Panc1 (cell line): ENCODE data around the gene BPIFA1. TPM values are rescaled to one million over a fixed set of nuclear protein-coding genes. Genes with fewer than 3 reads are reported as not detected.

Source experiments
- ATAC-seq: fragments of 200-7000 bp; cut with Tn5 transposase; 2 replicates; pipeline ENCODE4 v1.9.1; 2020; ENCODE audit warnings: mild to moderate bottlenecking, moderate library complexity
- Bru-seq: library from RNA; stranded (reverse); fragments of 400-500 nt; gene quantifications from one replicate; lab custom pipeline; 2021; lab: Mats Ljungman, UMichigan
- BruChase-seq, 2 experiments: library from RNA; stranded (reverse); fragments of 400-500 nt; gene quantifications; one replicate each; lab custom pipeline; 2021; lab: Mats Ljungman, UMichigan
- BruUV-seq: library from RNA; stranded (reverse); fragments of 400-500 nt; replicated peaks from 2 replicates; lab custom pipeline; 2021; lab: Mats Ljungman, UMichigan
- CTCF ChIA-PET: fragments of 300-600 bp; sonication (Branson Sonifier 250); formaldehyde crosslinking; loops from one replicate; lab custom pipeline; 2022; ENCODE audit warnings: antibody characterized with exemption; lab: Charles Lee
- POLR2A ChIA-PET: fragments of 300-600 bp; sonication (Branson Sonifier 250); formaldehyde crosslinking; loops from one replicate; lab custom pipeline; 2022; ENCODE audit warnings: antibody characterized with exemption; lab: Charles Lee
- DNase-seq: peaks from one replicate; pipeline ENCODE4 v3.0.0-alpha.2; 2010; ENCODE audit warnings: low read depth, low spot score
- H3K27ac ChIP-seq: 2 replicates; pipeline ENCODE4 v1.5.1; 2011; ENCODE audit warnings: mild to moderate bottlenecking, low read length, inconsistent platforms
- H3K27me3 ChIP-seq: fragments of 200-500 bp; sonication (Bioruptor generic); 2 replicates; pipeline ENCODE4 v1.6.0; 2014; ENCODE audit warnings: low read length, inconsistent platforms; ENCODE audit not compliant: control insufficient read depth, insufficient read depth
- H3K36me3 ChIP-seq: fragments of 200-500 bp; sonication (Bioruptor generic); 2 replicates; pipeline ENCODE4 v1.5.1; 2014; ENCODE audit warnings: inconsistent platforms, mild to moderate bottlenecking, low read length, moderate library complexity; ENCODE audit not compliant: control insufficient read depth, insufficient read depth
- H3K4me1 ChIP-seq: 2 replicates; pipeline ENCODE4 v1.5.1; 2011; ENCODE audit warnings: inconsistent platforms, mild to moderate bottlenecking, low read length, moderate library complexity; ENCODE audit not compliant: control insufficient read depth, insufficient read depth
- H3K4me3 ChIP-seq, 2 experiments: 2 replicates each; pipeline ENCODE4 v1.5.1; 2011 to 2012; ENCODE audit warnings: low read depth in 2 of 2, low read length in 2 of 2, mild to moderate bottlenecking in 2 of 2, inconsistent platforms in 1 of 2, moderate library complexity in 1 of 2
- H3K9me3 ChIP-seq: fragments of 200-500 bp; sonication (Bioruptor generic); 2 replicates; pipeline ENCODE4 v1.5.1; 2014; ENCODE audit warnings: low read depth, mild to moderate bottlenecking, inconsistent platforms, low read length, moderate library complexity; ENCODE audit not compliant: control insufficient read depth, insufficient read depth
- POLR2AphosphoS5 ChIP-seq: IDR thresholded peaks from 2 replicates; pipeline ENCODE4 v1.6.1; 2012; ENCODE audit warnings: mild to moderate bottlenecking, low read depth, low read length, moderate library complexity
- SIN3A ChIP-seq: IDR thresholded peaks from 2 replicates; pipeline ENCODE4 v1.6.1; 2012; ENCODE audit warnings: low read depth, mild to moderate bottlenecking, low read length, moderate library complexity, borderline replicate concordance; ENCODE audit not compliant: insufficient read depth
- TCF7L2 ChIP-seq: IDR thresholded peaks from 2 replicates; pipeline ENCODE4 v1.6.1; 2011; ENCODE audit warnings: mild to moderate bottlenecking, low read depth, low read length, inconsistent platforms
- in situ Hi-C: cut with HindIII; loops from 2 replicates; pipeline ENCODE4 v1.10.0; 2016; ENCODE audit warnings: low sequenced_read_pairs, low pct_unique_long_range_greater_than_20kb
- intact Hi-C: fragments of 100-400 bp; cut with micrococcal nuclease; formaldehyde crosslinking; loops from one replicate; pipeline ENCODE4 v1.10.0; 2022; ENCODE audit not compliant: unreplicated experiment
- long read RNA-seq: library from polyadenylated mRNA; unstranded; transcript quantifications from one replicate; pipeline ENCODE4 v2.0.0, GENCODE V29; 2021; ENCODE audit not compliant: unreplicated experiment
- polyA plus RNA-seq: library from polyadenylated mRNA; unstranded; fragments of >200 nt; gene quantifications from one replicate; pipeline ENCODE4 v1.2.1, GENCODE V29; 2012; ENCODE audit warnings: missing spikeins; ENCODE audit not compliant: insufficient read length
- total RNA-seq: library from RNA; stranded (reverse); gene quantifications from one replicate; pipeline ENCODE4 v1.2.1, GENCODE V29; 2021; ENCODE audit not compliant: unreplicated experiment
- TF ChIP-seq, protein P1 (sequence below): fragments of 450-650 bp; IDR thresholded peaks from 2 replicates; pipeline ENCODE4 v1.5.1; 2017; ENCODE audit warnings: mild to moderate bottlenecking
- TF ChIP-seq, protein P2 (sequence below), 2 experiments: IDR thresholded peaks; 2 replicates each; pipeline ENCODE4 v1.6.1; 2011 to 2012; ENCODE audit warnings: low read depth in 2 of 2, control low read depth in 1 of 2, low read length in 1 of 2, mild to moderate bottlenecking in 1 of 2, moderate library complexity in 1 of 2; ENCODE audit not compliant: insufficient read depth in 1 of 2

Gene BPIFA1
- not detected for total RNA-seq
- polyA plus RNA-seq: not detected
- Bru-seq, nascent RNA: not detected
- BruChase-seq, experiment 1, labeled RNA remaining after a 2-hour chase: not detected
- BruChase-seq, experiment 2, labeled RNA remaining after a 6-hour chase: not detected
- long read RNA-seq: 0 reads

- Histone ChIP-seq H3K9me3 (no peaks in the 10 kb centered on the region), H3K27me3 (peaks cover 19% of the 10 kb centered on the region), H3K4me1 (no peaks in the 10 kb centered on the region), H3K27ac (no peak within 1 kb of the TSS), H3K36me3 (no peaks in the 10 kb centered on the region), H3K4me3 (no peak within 1 kb of the TSS)
- intact Hi-C loops (no loop called here), in situ Hi-C loops (no loop called here)
- ChIA-PET POLR2A (no interaction called here), CTCF (no interaction called here)
- ATAC-seq (no peak), DNase-seq (no peak)
- TF ChIP-seq TCF7L2 (no peak), POLR2AphosphoS5 (no peak), SIN3A (no peak)
- TF ChIP-seq, protein P1, sequence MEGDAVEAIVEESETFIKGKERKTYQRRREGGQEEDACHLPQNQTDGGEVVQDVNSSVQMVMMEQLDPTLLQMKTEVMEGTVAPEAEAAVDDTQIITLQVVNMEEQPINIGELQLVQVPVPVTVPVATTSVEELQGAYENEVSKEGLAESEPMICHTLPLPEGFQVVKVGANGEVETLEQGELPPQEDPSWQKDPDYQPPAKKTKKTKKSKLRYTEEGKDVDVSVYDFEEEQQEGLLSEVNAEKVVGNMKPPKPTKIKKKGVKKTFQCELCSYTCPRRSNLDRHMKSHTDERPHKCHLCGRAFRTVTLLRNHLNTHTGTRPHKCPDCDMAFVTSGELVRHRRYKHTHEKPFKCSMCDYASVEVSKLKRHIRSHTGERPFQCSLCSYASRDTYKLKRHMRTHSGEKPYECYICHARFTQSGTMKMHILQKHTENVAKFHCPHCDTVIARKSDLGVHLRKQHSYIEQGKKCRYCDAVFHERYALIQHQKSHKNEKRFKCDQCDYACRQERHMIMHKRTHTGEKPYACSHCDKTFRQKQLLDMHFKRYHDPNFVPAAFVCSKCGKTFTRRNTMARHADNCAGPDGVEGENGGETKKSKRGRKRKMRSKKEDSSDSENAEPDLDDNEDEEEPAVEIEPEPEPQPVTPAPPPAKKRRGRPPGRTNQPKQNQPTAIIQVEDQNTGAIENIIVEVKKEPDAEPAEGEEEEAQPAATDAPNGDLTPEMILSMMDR: no peak
- TF ChIP-seq, protein P2, sequence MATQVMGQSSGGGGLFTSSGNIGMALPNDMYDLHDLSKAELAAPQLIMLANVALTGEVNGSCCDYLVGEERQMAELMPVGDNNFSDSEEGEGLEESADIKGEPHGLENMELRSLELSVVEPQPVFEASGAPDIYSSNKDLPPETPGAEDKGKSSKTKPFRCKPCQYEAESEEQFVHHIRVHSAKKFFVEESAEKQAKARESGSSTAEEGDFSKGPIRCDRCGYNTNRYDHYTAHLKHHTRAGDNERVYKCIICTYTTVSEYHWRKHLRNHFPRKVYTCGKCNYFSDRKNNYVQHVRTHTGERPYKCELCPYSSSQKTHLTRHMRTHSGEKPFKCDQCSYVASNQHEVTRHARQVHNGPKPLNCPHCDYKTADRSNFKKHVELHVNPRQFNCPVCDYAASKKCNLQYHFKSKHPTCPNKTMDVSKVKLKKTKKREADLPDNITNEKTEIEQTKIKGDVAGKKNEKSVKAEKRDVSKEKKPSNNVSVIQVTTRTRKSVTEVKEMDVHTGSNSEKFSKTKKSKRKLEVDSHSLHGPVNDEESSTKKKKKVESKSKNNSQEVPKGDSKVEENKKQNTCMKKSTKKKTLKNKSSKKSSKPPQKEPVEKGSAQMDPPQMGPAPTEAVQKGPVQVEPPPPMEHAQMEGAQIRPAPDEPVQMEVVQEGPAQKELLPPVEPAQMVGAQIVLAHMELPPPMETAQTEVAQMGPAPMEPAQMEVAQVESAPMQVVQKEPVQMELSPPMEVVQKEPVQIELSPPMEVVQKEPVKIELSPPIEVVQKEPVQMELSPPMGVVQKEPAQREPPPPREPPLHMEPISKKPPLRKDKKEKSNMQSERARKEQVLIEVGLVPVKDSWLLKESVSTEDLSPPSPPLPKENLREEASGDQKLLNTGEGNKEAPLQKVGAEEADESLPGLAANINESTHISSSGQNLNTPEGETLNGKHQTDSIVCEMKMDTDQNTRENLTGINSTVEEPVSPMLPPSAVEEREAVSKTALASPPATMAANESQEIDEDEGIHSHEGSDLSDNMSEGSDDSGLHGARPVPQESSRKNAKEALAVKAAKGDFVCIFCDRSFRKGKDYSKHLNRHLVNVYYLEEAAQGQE (IDR thresholded peaks at IDR 0.05; ENCODE audit: insufficient read depth in 1 of 2, low read depth in 2 of 2, low read length in 1 of 2): no peak
- BruUV-seq: no TSS peak
Observed at GRCh38 chr20:33235696-33236095, at the start of gene BPIFA1. Gene BPIFA1, plus strand, starts transcription at chr20:33235996. Its CDS starts 1,716 bp downstream, at chr20:33237712.

GRCh38 chr20:33187491-33187890, 48.3 kb upstream of the BPIFA1 start:
- Histone ChIP-seq H3K27me3 (0 out of 2 replicates have a peak, but pooled peaks cover 2% of the 10 kb centered on the region), H3K27ac (no peak overlapping the region), H3K4me1 (no peaks in the 10 kb centered on the region), H3K9me3 (no peaks in the 10 kb centered on the region), H3K4me3 (no peak overlapping the region), H3K36me3 (no peaks in the 10 kb centered on the region)
- POLR2A ChIA-PET: no interaction called here
- TF ChIP-seq TCF7L2 (no peak), SIN3A (no peak), POLR2AphosphoS5 (no peak)
- TF ChIP-seq, protein P1: no peak
- TF ChIP-seq, protein P2 (IDR thresholded peaks at IDR 0.05; ENCODE audit: insufficient read depth in 1 of 2, low read depth in 2 of 2, low read length in 1 of 2): no peak
- BruUV-seq: no TSS peak
- intact Hi-C loops: no loop called here
- CTCF ChIA-PET: no interaction called here
- in situ Hi-C loops: no loop called here
- DNase-seq: no peak
- no peak for ATAC-seq
